ENCODE data around the gene FGD2. TPM values are rescaled to one million over a fixed set of nuclear protein-coding genes. Genes with fewer than 3 reads are reported as not detected.

The FGD2 gene
- total RNA-seq, 4 donors from 2014 or later = 11.6 to 34.5 (median 22.5) TPM

GRCh38 chr6:37030599-37030998 lies 25.1 kb downstream of the FGD2 start:
- Histone ChIP-seq H3K4me1 (no peaks in the 10 kb centered on the region), H3K4me3 (no peak overlapping the region), H3K27me3 (no peaks in the 10 kb centered on the region), H3K9me3 (no peaks in the 10 kb centered on the region), H3K36me3 (no peaks in the 10 kb centered on the region), H3K27ac (no peak overlapping the region)
- TF ChIP-seq POLR2AphosphoS5 (IDR thresholded peaks at IDR 0.05) (no peak), EP300 (IDR thresholded peaks at IDR 0.05) (no peak), POLR2A (IDR thresholded peaks at IDR 0.05) (no peak), CTCF (IDR thresholded peaks at IDR 0.05) (no peak)
- no peak for ATAC-seq
- WGBS, 2 donors (ENCODE audit: low coverage in 1 of 2) = 78 to 88% methylated on average over 2 of the region's 2 CpGs

- TF ChIP-seq POLR2A (IDR thresholded peaks at IDR 0.05) (no peak), EP300 (IDR thresholded peaks at IDR 0.05) (no peak), POLR2AphosphoS5 (IDR thresholded peaks at IDR 0.05) (no peak), CTCF (IDR thresholded peaks at IDR 0.05) (no peak)
- Histone ChIP-seq H3K36me3 (no peaks in the 10 kb centered on the region), H3K9me3 (no peaks in the 10 kb centered on the region), H3K27me3 (no peaks in the 10 kb centered on the region), H3K27ac (no peak overlapping the region), H3K4me3 (no peak overlapping the region), H3K4me1 (no peaks in the 10 kb centered on the region)
- ATAC-seq = no peak
- 60 to 80% methylated on average over 1 to 7 of the region's 7 CpGs for WGBS, 2 donors (ENCODE audit: low coverage in 1 of 2)
Observed at GRCh38 chr6:37032239-37032638, 26.8 kb downstream of the FGD2 start.

- no peak for ATAC-seq
- TF ChIP-seq POLR2AphosphoS5 (IDR thresholded peaks at IDR 0.05) (no peak), CTCF (IDR thresholded peaks at IDR 0.05) (no peak), EP300 (IDR thresholded peaks at IDR 0.05) (no peak), POLR2A (IDR thresholded peaks at IDR 0.05) (no peak)
- no peaks in the 10 kb centered on the region for H3K9me3 ChIP-seq
- H3K4me1 ChIP-seq = no peaks in the 10 kb centered on the region
- no peak overlapping the region for H3K27ac ChIP-seq
- no peak overlapping the region for H3K4me3 ChIP-seq
- 66 to 85% methylated on average over 3 to 7 of the region's 7 CpGs for WGBS, 2 donors (ENCODE audit: low coverage in 1 of 2)
- no peaks in the 10 kb centered on the region for H3K36me3 ChIP-seq
- no peaks in the 10 kb centered on the region for H3K27me3 ChIP-seq
Observed at GRCh38 chr6:37033255-37033654, 27.8 kb downstream of the FGD2 start.

- Histone ChIP-seq H3K4me3 (no peak overlapping the region), H3K9me3 (no peaks in the 10 kb centered on the region), H3K27me3 (no peaks in the 10 kb centered on the region), H3K27ac (no peak overlapping the region), H3K36me3 (no peaks in the 10 kb centered on the region), H3K4me1 (peaks cover 0 to 7% (median 0%) of the 10 kb centered on the region in 3 donors)
- no peak for TF ChIP-seq POLR2AphosphoS5 (IDR thresholded peaks at IDR 0.05)
- TF ChIP-seq EP300 (IDR thresholded peaks at IDR 0.05) = no peak
- TF ChIP-seq POLR2A (IDR thresholded peaks at IDR 0.05) = no peak
- no peak for TF ChIP-seq CTCF (IDR thresholded peaks at IDR 0.05)
- no peak for ATAC-seq
- 61 to 80% methylated on average over 6 of the region's 8 CpGs for WGBS, 2 donors (ENCODE audit: low coverage in 1 of 2)
Observed at GRCh38 chr6:37033819-37034795, 28.7 kb downstream of the FGD2 start.

GRCh38 chr6:37036146-37036545 lies 30.7 kb downstream of the FGD2 start:
- H3K27ac ChIP-seq = no peak overlapping the region
- H3K4me3 ChIP-seq = no peak overlapping the region
- no peaks in the 10 kb centered on the region for H3K9me3 ChIP-seq
- peaks cover 0 to 7% (median 0%) of the 10 kb centered on the region in 3 donors for H3K4me1 ChIP-seq
- H3K36me3 ChIP-seq = no peaks in the 10 kb centered on the region
- no peaks in the 10 kb centered on the region for H3K27me3 ChIP-seq
- 76 to 90% methylated on average over 2 to 12 of the region's 12 CpGs for WGBS, 2 donors (ENCODE audit: low coverage in 1 of 2)
- no peak for TF ChIP-seq EP300 (IDR thresholded peaks at IDR 0.05)
- ATAC-seq = no peak
